Measurements from ENCODE around the gene C1QTNF1. TPM values are rescaled to one million over a fixed set of nuclear protein-coding genes. Genes with fewer than 3 reads are reported as not detected.

C1QTNF1 gene
- total RNA-seq, 2 experiments from 2014 or later, result not detected

GRCh38 chr17:79048826-79049755, 25.1 kb downstream of the C1QTNF1 start:
- no peak overlapping the region for H3K4me2 ChIP-seq (ENCODE audit: low read length)
- ChIA-PET CTCF (ENCODE audit: unreplicated experiment) (no interaction called here), POLR2A (no interaction called here)
- TF ChIP-seq CTCF (conservative IDR thresholded peaks at IDR 0.05; ENCODE audit: low read length) (no peak), EZH2phosphoT487 (IDR thresholded peaks at IDR 0.05; ENCODE audit: borderline replicate concordance, low read depth, low read length) (no peak)
- H3K9me3 ChIP-seq (ENCODE audit: low read length), result no peaks in the 10 kb centered on the region
- no peak overlapping the region for H2AFZ ChIP-seq (ENCODE audit: low read length)
- no peaks in the 10 kb centered on the region for H3K4me1 ChIP-seq (ENCODE audit: insufficient read depth, low read length, poor library complexity, severe bottlenecking)
- H3K36me3 ChIP-seq (ENCODE audit: insufficient read depth, low read length), result no peaks in the 10 kb centered on the region
- intact Hi-C loops (cut with micrococcal nuclease; ENCODE audit: unreplicated experiment), result no loop called here
- no peak overlapping the region for H3K27ac ChIP-seq (ENCODE audit: low read depth, low read length, poor library complexity, severe bottlenecking)
- no peaks in the 10 kb centered on the region for H3K9me2 ChIP-seq (ENCODE audit: insufficient read depth, low read length)
- no TSS peak for BruUV-seq (replicated peaks)
- no peaks in the 10 kb centered on the region for H3K79me2 ChIP-seq (ENCODE audit: insufficient read depth, low read depth, low read length)
- H4K20me1 ChIP-seq (ENCODE audit: insufficient read depth, low read length), result no peaks in the 10 kb centered on the region
- H3K4me3 ChIP-seq (ENCODE audit: low read depth, low read length, poor library complexity, severe bottlenecking), result no peak overlapping the region
- DNase-seq (ENCODE audit: low spot score), result no peak

- POLR2A ChIA-PET, result no interaction called here
- no TSS peak for BruUV-seq (replicated peaks)
- H3K4me3 ChIP-seq (ENCODE audit: low read depth, low read length, poor library complexity, severe bottlenecking), result no peak overlapping the region
- H3K4me2 ChIP-seq (ENCODE audit: low read length), result no peak overlapping the region
- intact Hi-C loops (cut with micrococcal nuclease; ENCODE audit: unreplicated experiment), result no loop called here
- no peak overlapping the region for H2AFZ ChIP-seq (ENCODE audit: low read length)
- CTCF ChIA-PET (ENCODE audit: unreplicated experiment), result no interaction called here
- no peaks in the 10 kb centered on the region for H3K36me3 ChIP-seq (ENCODE audit: insufficient read depth, low read length)
- no peaks in the 10 kb centered on the region for H3K4me1 ChIP-seq (ENCODE audit: insufficient read depth, low read length, poor library complexity, severe bottlenecking)
- DNase-seq (ENCODE audit: low spot score), result no peak
- no peaks in the 10 kb centered on the region for H3K9me3 ChIP-seq (ENCODE audit: low read length)
- H3K27ac ChIP-seq (ENCODE audit: low read depth, low read length, poor library complexity, severe bottlenecking), result no peak overlapping the region
- H3K9me2 ChIP-seq (ENCODE audit: insufficient read depth, low read length), result no peaks in the 10 kb centered on the region
- TF ChIP-seq EZH2phosphoT487 (IDR thresholded peaks at IDR 0.05; ENCODE audit: borderline replicate concordance, low read depth, low read length) (no peak), CTCF (conservative IDR thresholded peaks at IDR 0.05; ENCODE audit: low read length) (no peak)
- no peaks in the 10 kb centered on the region for H3K79me2 ChIP-seq (ENCODE audit: insufficient read depth, low read depth, low read length)
- H4K20me1 ChIP-seq (ENCODE audit: insufficient read depth, low read length), result no peaks in the 10 kb centered on the region
Observed at GRCh38 chr17:79049821-79050220, 25.9 kb downstream of the C1QTNF1 start.

GRCh38 chr17:79050551-79050950, 26.6 kb downstream of the C1QTNF1 start:
- Histone ChIP-seq H3K4me1 (ENCODE audit: insufficient read depth, low read length, poor library complexity, severe bottlenecking) (no peaks in the 10 kb centered on the region), H3K9me2 (ENCODE audit: insufficient read depth, low read length) (no peaks in the 10 kb centered on the region), H3K4me3 (ENCODE audit: low read depth, low read length, poor library complexity, severe bottlenecking) (no peak overlapping the region), H3K27ac (ENCODE audit: low read depth, low read length, poor library complexity, severe bottlenecking) (no peak overlapping the region), H3K4me2 (ENCODE audit: low read length) (no peak overlapping the region), H3K79me2 (ENCODE audit: insufficient read depth, low read depth, low read length) (no peaks in the 10 kb centered on the region), H4K20me1 (ENCODE audit: insufficient read depth, low read length) (no peaks in the 10 kb centered on the region), H3K9me3 (ENCODE audit: low read length) (no peaks in the 10 kb centered on the region), H3K36me3 (ENCODE audit: insufficient read depth, low read length) (no peaks in the 10 kb centered on the region), H2AFZ (ENCODE audit: low read length) (no peak overlapping the region)
- intact Hi-C loops (cut with micrococcal nuclease; ENCODE audit: unreplicated experiment), result no loop called here
- ChIA-PET CTCF (ENCODE audit: unreplicated experiment) (no interaction called here), POLR2A (no interaction called here)
- no peak for TF ChIP-seq EZH2phosphoT487 (IDR thresholded peaks at IDR 0.05; ENCODE audit: borderline replicate concordance, low read depth, low read length)
- TF ChIP-seq CTCF (conservative IDR thresholded peaks at IDR 0.05; ENCODE audit: low read length), result no peak
- DNase-seq (ENCODE audit: low spot score), result no peak
- BruUV-seq (replicated peaks), result no TSS peak
